ENCODE measurements around the gene CCDC150. TPM values are rescaled to one million over a fixed set of nuclear protein-coding genes. Genes with fewer than 3 reads are reported as not detected.

CCDC150 gene
- total RNA-seq, 1 donor, result 5.8 TPM

GRCh38 chr2:196630531-196630930 is 9.0 kb upstream of the CCDC150 start:
- Histone ChIP-seq H3K79me2 (ENCODE audit: insufficient read depth, low read length) (no peaks in the 10 kb centered on the region), H3K4me1 (ENCODE audit: insufficient read depth, low read length) (no peaks in the 10 kb centered on the region), H3K4me2 (ENCODE audit: insufficient read depth, low read length) (no peak overlapping the region), H2AFZ (ENCODE audit: low read length) (no peak overlapping the region), H3K27me3 (ENCODE audit: insufficient read depth, low read length) (no peaks in the 10 kb centered on the region), H3K4me3 (ENCODE audit: insufficient read depth, low read length) (no peak overlapping the region), H3K9me3 (ENCODE audit: low read depth, low read length) (no peaks in the 10 kb centered on the region), H3K27ac (ENCODE audit: low read depth, low read length) (no peak overlapping the region), H3K36me3 (ENCODE audit: insufficient read depth, low read length) (no peaks in the 10 kb centered on the region), H4K20me1 (ENCODE audit: insufficient read depth, low read length) (no peaks in the 10 kb centered on the region)
- no peak for TF ChIP-seq CTCF (IDR thresholded peaks at IDR 0.05; ENCODE audit: extremely low read depth, low read depth, low read length)
- DNase-seq (ENCODE audit: insufficient read length, low spot score, missing footprints), result no peak

- no peak overlapping the region for H3K4me3 ChIP-seq (ENCODE audit: insufficient read depth, low read length)
- H3K27ac ChIP-seq (ENCODE audit: low read depth, low read length), result no peak overlapping the region
- no peaks in the 10 kb centered on the region for H3K27me3 ChIP-seq (ENCODE audit: insufficient read depth, low read length)
- H3K79me2 ChIP-seq (ENCODE audit: insufficient read depth, low read length), result peaks cover 3% of the 10 kb centered on the region
- peaks cover 7% of the 10 kb centered on the region for H3K4me1 ChIP-seq (ENCODE audit: insufficient read depth, low read length)
- H3K4me2 ChIP-seq (ENCODE audit: insufficient read depth, low read length), result no peak overlapping the region
- H4K20me1 ChIP-seq (ENCODE audit: insufficient read depth, low read length), result no peaks in the 10 kb centered on the region
- H3K9me3 ChIP-seq (ENCODE audit: low read depth, low read length), result no peaks in the 10 kb centered on the region
- peak; percentile 43 for DNase-seq (ENCODE audit: insufficient read length, low spot score, missing footprints)
- no peak for TF ChIP-seq CTCF (IDR thresholded peaks at IDR 0.05; ENCODE audit: extremely low read depth, low read depth, low read length)
- H2AFZ ChIP-seq (ENCODE audit: low read length), result no peak overlapping the region
- H3K36me3 ChIP-seq (ENCODE audit: insufficient read depth, low read length), result no peaks in the 10 kb centered on the region
These were observed 4.4 kb upstream of the CCDC150 start for GRCh38 chr2:196635156-196635555.

- Histone ChIP-seq H3K4me2 (ENCODE audit: insufficient read depth, low read length) (peak overlapping the region; percentile 95), H3K4me3 (ENCODE audit: insufficient read depth, low read length) (peak overlapping the region; percentile 95), H4K20me1 (ENCODE audit: insufficient read depth, low read length) (no peaks in the 10 kb centered on the region), H3K27ac (ENCODE audit: low read depth, low read length) (no peak overlapping the region), H3K27me3 (ENCODE audit: insufficient read depth, low read length) (no peaks in the 10 kb centered on the region), H3K9me3 (ENCODE audit: low read depth, low read length) (no peaks in the 10 kb centered on the region), H3K4me1 (ENCODE audit: insufficient read depth, low read length) (peaks cover 8% of the 10 kb centered on the region), H3K36me3 (ENCODE audit: insufficient read depth, low read length) (no peaks in the 10 kb centered on the region), H3K79me2 (ENCODE audit: insufficient read depth, low read length) (peaks cover 21% of the 10 kb centered on the region), H2AFZ (ENCODE audit: low read length) (peak overlapping the region; percentile 93)
- no peak for DNase-seq (ENCODE audit: insufficient read length, low spot score, missing footprints)
- TF ChIP-seq CTCF (IDR thresholded peaks at IDR 0.05; ENCODE audit: extremely low read depth, low read depth, low read length), result no peak
These were observed 750 bp upstream of the CCDC150 start for GRCh38 chr2:196638765-196639164.

- Histone ChIP-seq H3K36me3 (ENCODE audit: insufficient read depth, low read length) (no peaks in the 10 kb centered on the region), H3K27ac (ENCODE audit: low read depth, low read length) (peak overlapping the region; percentile 70), H3K9me3 (ENCODE audit: low read depth, low read length) (no peaks in the 10 kb centered on the region), H2AFZ (ENCODE audit: low read length) (peak overlapping the region; percentile 96), H3K27me3 (ENCODE audit: insufficient read depth, low read length) (no peaks in the 10 kb centered on the region), H3K79me2 (ENCODE audit: insufficient read depth, low read length) (peaks cover 27% of the 10 kb centered on the region), H3K4me2 (ENCODE audit: insufficient read depth, low read length) (peak overlapping the region; percentile 95), H3K4me3 (ENCODE audit: insufficient read depth, low read length) (peak overlapping the region; percentile 95), H4K20me1 (ENCODE audit: insufficient read depth, low read length) (no peaks in the 10 kb centered on the region), H3K4me1 (ENCODE audit: insufficient read depth, low read length) (peaks cover 8% of the 10 kb centered on the region)
- peak; percentile 42 for DNase-seq (ENCODE audit: insufficient read length, low spot score, missing footprints)
- TF ChIP-seq CTCF (IDR thresholded peaks at IDR 0.05; ENCODE audit: extremely low read depth, low read depth, low read length), result peak; percentile 1
These were observed 575 bp downstream of the CCDC150 start for GRCh38 chr2:196640031-196640548.

Measured in osteoblast (primary cell).